Measurements from ENCODE around the gene ANKS1B. TPM values are rescaled to one million over a fixed set of nuclear protein-coding genes. Genes with fewer than 3 reads are reported as not detected.

Gene ANKS1B
- total RNA-seq, 1 donor from 2014 or later: 1.2 TPM

- intact Hi-C loops (cut with micrococcal nuclease): no loop called here
Measured at GRCh38 chr12:99138393-99138792, 846.3 kb downstream of the ANKS1B start.

GRCh38 chr12:99137124-99137855 lies 847.4 kb downstream of the ANKS1B start:
- intact Hi-C loops (cut with micrococcal nuclease): no loop called here

- intact Hi-C loops (cut with micrococcal nuclease): no loop called here
Measured at GRCh38 chr12:99136516-99136915, 848.2 kb downstream of the ANKS1B start.

GRCh38 chr12:99135376-99135775 lies 849.4 kb downstream of the ANKS1B start:
- intact Hi-C loops (cut with micrococcal nuclease): no loop called here

GRCh38 chr12:99133401-99133800 lies 851.3 kb downstream of the ANKS1B start:
- intact Hi-C loops (cut with micrococcal nuclease): no loop called here

GRCh38 chr12:99131751-99132199 lies 853.0 kb downstream of the ANKS1B start:
- intact Hi-C loops (cut with micrococcal nuclease): no loop called here

- intact Hi-C loops (cut with micrococcal nuclease): no loop called here
Measured at GRCh38 chr12:99130808-99131553, 853.8 kb downstream of the ANKS1B start.

GRCh38 chr12:99128246-99128802 lies 856.4 kb downstream of the ANKS1B start:
- intact Hi-C loops (cut with micrococcal nuclease): no loop called here

- intact Hi-C loops (cut with micrococcal nuclease): no loop called here
Measured at GRCh38 chr12:99122959-99123358, 861.8 kb downstream of the ANKS1B start.

- intact Hi-C loops (cut with micrococcal nuclease): no loop called here
Measured at GRCh38 chr12:99122496-99122895, 862.2 kb downstream of the ANKS1B start.

GRCh38 chr12:99121546-99121945 lies 863.2 kb downstream of the ANKS1B start:
- intact Hi-C loops (cut with micrococcal nuclease): no loop called here

- intact Hi-C loops (cut with micrococcal nuclease): no loop called here
Measured at GRCh38 chr12:99119943-99120342, 864.8 kb downstream of the ANKS1B start.

GRCh38 chr12:99119449-99119848 lies 865.3 kb downstream of the ANKS1B start:
- intact Hi-C loops (cut with micrococcal nuclease): no loop called here

GRCh38 chr12:99111600-99111999 lies 873.1 kb downstream of the ANKS1B start:
- intact Hi-C loops (cut with micrococcal nuclease): no loop called here

GRCh38 chr12:99110868-99111267 lies 873.9 kb downstream of the ANKS1B start:
- intact Hi-C loops (cut with micrococcal nuclease): no loop called here

GRCh38 chr12:99110212-99110611 lies 874.5 kb downstream of the ANKS1B start:
- intact Hi-C loops (cut with micrococcal nuclease): no loop called here

GRCh38 chr12:99108924-99109323 lies 875.8 kb downstream of the ANKS1B start:
- intact Hi-C loops (cut with micrococcal nuclease): no loop called here

GRCh38 chr12:99099786-99100185 lies 885.0 kb downstream of the ANKS1B start:
- intact Hi-C loops (cut with micrococcal nuclease): no loop called here

- intact Hi-C loops (cut with micrococcal nuclease): no loop called here
Measured at GRCh38 chr12:99097171-99097570, 887.6 kb downstream of the ANKS1B start.

- intact Hi-C loops (cut with micrococcal nuclease): no loop called here
Measured at GRCh38 chr12:99093166-99093565, 891.6 kb downstream of the ANKS1B start.

GRCh38 chr12:99092100-99092851 lies 892.5 kb downstream of the ANKS1B start:
- intact Hi-C loops (cut with micrococcal nuclease): no loop called here

GRCh38 chr12:99087278-99087677 lies 897.5 kb downstream of the ANKS1B start:
- intact Hi-C loops (cut with micrococcal nuclease): no loop called here
